Body of pancreas (tissue), 4 donors: ENCODE results near the gene MSMO1.

Experiments used
- POLR2A ChIP-seq, 3 donors: fragments of 450-650 bp; IDR thresholded peaks; one replicate each; pipeline ENCODE4 v1.6.1; 2016; ENCODE audit warnings: antibody characterized with exemption in 3 of 3, mild to moderate bottlenecking in 2 of 3
- TF ChIP-seq, protein P1 (sequence below), 7 experiments: fragments of 450-650 bp in 4 of 7; fragments of 200-600 bp in 3 of 7; sonication (generic) in 3 of 7; IDR thresholded peaks; one replicate each; pipeline ENCODE4 v1.5.1; 2016 to 2019; ENCODE audit warnings: antibody characterized with exemption in 7 of 7

DNA sequence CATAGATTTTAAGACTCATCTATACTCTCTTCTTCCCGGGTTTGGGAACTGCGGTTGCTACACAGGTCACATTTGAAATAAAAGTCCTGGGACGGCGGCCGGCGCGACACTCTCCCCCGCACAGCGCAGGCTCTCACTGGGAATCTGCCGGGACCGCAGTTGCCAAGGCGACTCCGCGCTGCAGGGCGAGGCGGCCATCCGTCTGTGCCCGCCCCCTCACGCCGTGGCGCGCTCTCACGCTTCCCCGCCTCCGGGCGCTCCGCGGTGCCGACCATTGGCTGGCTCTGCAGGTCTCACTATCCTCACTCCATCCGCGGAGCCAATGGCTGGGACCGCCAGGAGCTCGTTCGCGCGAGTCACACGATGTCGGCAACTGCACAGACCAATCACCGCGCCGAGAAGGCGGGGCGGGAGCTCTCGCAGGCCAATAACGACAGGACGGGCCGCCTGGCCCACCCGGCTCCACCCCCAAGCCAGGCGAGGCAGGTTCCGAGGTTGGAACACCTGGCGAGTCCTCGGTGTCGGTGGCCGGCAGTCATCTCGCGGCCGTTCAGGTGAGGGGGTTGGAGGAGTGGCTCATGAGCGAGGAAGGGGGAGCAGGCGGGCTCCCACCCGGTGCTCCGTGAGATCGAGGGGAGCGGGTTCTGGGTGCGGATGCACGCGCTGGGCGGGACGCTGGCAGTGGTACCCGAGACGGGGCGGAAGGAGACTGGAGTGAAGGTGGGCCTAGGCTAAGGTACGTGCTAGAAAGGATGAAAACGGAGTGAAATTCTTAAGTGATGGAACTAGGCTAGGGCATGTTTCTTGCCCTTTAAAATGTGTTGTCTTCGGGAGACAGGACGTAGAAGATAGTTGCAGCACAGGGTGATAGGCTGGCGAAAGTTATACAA, at the start of gene MSMO1:
- TF ChIP-seq, protein P1, sequence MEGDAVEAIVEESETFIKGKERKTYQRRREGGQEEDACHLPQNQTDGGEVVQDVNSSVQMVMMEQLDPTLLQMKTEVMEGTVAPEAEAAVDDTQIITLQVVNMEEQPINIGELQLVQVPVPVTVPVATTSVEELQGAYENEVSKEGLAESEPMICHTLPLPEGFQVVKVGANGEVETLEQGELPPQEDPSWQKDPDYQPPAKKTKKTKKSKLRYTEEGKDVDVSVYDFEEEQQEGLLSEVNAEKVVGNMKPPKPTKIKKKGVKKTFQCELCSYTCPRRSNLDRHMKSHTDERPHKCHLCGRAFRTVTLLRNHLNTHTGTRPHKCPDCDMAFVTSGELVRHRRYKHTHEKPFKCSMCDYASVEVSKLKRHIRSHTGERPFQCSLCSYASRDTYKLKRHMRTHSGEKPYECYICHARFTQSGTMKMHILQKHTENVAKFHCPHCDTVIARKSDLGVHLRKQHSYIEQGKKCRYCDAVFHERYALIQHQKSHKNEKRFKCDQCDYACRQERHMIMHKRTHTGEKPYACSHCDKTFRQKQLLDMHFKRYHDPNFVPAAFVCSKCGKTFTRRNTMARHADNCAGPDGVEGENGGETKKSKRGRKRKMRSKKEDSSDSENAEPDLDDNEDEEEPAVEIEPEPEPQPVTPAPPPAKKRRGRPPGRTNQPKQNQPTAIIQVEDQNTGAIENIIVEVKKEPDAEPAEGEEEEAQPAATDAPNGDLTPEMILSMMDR (IDR thresholded peaks at IDR 0.05), result peak in 1 of 7 experiments; percentile 1
- peak; percentile 49 to 83 (median 81) for TF ChIP-seq POLR2A (IDR thresholded peaks at IDR 0.05)
